SK-N-SH treated with all-trans-retinoic acid at 6 μM for 48 hours (cell line): Measurements from ENCODE around the gene NSD1.

Experiments
- ATAC-seq: fragments of 200-7000 bp; cut with Tn5 transposase; 3 replicates; pipeline ENCODE4 v1.9.1; 2020; ENCODE audit warnings: mild to moderate bottlenecking, moderate library complexity
- BACH2 ChIP-seq: fragments of 250-450 bp; sonication (Bioruptor Pico); IDR thresholded peaks from 2 replicates; pipeline ENCODE4 v1.9.0; 2021; ENCODE audit warnings: mild to moderate bottlenecking, borderline replicate concordance
- CSDC2 ChIP-seq: fragments of 250-450 bp; sonication (Bioruptor Pico); IDR thresholded peaks from 2 replicates; pipeline ENCODE4 v1.5.0; 2020; ENCODE audit warnings: mild to moderate bottlenecking, moderate library complexity
- CSRNP3 ChIP-seq: fragments of 250-450 bp; sonication (Bioruptor Pico); IDR thresholded peaks from 2 replicates; pipeline ENCODE4 v1.5.1; 2021; ENCODE audit warnings: mild to moderate bottlenecking, moderate library complexity
- ESRRG ChIP-seq: fragments of 250-450 bp; sonication (Bioruptor Pico); IDR thresholded peaks from 2 replicates; pipeline ENCODE4 v1.6.1; 2021; ENCODE audit warnings: mild to moderate bottlenecking
- ISL1 ChIP-seq: fragments of 250-450 bp; sonication (Bioruptor Pico); IDR thresholded peaks from 2 replicates; pipeline ENCODE4 v2.1.2; 2022; ENCODE audit warnings: mild to moderate bottlenecking, moderate library complexity
- OSR1 ChIP-seq: fragments of 250-450 bp; sonication (Bioruptor Pico); IDR thresholded peaks from 2 replicates; pipeline ENCODE4 v1.8.0; 2022; ENCODE audit warnings: moderate library complexity, mild to moderate bottlenecking, inconsistent platforms
- POU6F1 ChIP-seq: fragments of 250-450 bp; sonication (Bioruptor Pico); IDR thresholded peaks from 2 replicates; pipeline ENCODE4 v1.8.0; 2021; ENCODE audit warnings: low read depth, mild to moderate bottlenecking, moderate library complexity, borderline replicate concordance
- PPARA ChIP-seq: fragments of 250-450 bp; sonication (Bioruptor Pico); IDR thresholded peaks from 2 replicates; pipeline ENCODE4 v1.5.0; 2020; ENCODE audit warnings: mild to moderate bottlenecking, borderline replicate concordance
- RARB ChIP-seq: fragments of 250-450 bp; sonication (Bioruptor Pico); IDR thresholded peaks from 2 replicates; pipeline ENCODE4 v1.8.0; 2021; ENCODE audit warnings: mild to moderate bottlenecking, moderate library complexity
- SNAI2 ChIP-seq: fragments of 250-450 bp; sonication (Bioruptor Pico); IDR thresholded peaks from 2 replicates; pipeline ENCODE4 v1.5.0; 2020; ENCODE audit warnings: mild to moderate bottlenecking, moderate library complexity
- TCF4 ChIP-seq: fragments of 250-450 bp; sonication (Bioruptor Pico); IDR thresholded peaks from 2 replicates; pipeline ENCODE4 v1.8.0; 2021; ENCODE audit warnings: mild to moderate bottlenecking, moderate library complexity, borderline replicate concordance
- ZC3H10 ChIP-seq: fragments of 250-450 bp; sonication (Bioruptor Pico); IDR thresholded peaks from 2 replicates; pipeline ENCODE4 v1.5.1; 2021; ENCODE audit warnings: mild to moderate bottlenecking, moderate library complexity
- ZFP3 ChIP-seq: fragments of 250-450 bp; sonication (Bioruptor Pico); IDR thresholded peaks from 2 replicates; pipeline ENCODE4 v1.5.0; 2020; ENCODE audit warnings: mild to moderate bottlenecking, moderate library complexity
- ZFP30 ChIP-seq: fragments of 450-650 bp; formaldehyde crosslinking; IDR thresholded peaks from 2 replicates; pipeline ENCODE4 v1.5.0; 2022; ENCODE audit warnings: mild to moderate bottlenecking, moderate library complexity
- ZNF565 ChIP-seq: fragments of 450-650 bp; formaldehyde crosslinking; conservative IDR thresholded peaks from 2 replicates; pipeline ENCODE4 v1.5.0; 2020; ENCODE audit warnings: low read depth, mild to moderate bottlenecking, moderate library complexity
- ZNF70 ChIP-seq: fragments of 450-650 bp; formaldehyde crosslinking; IDR thresholded peaks from 2 replicates; pipeline ENCODE4 v1.5.0; 2020; ENCODE audit warnings: mild to moderate bottlenecking, moderate library complexity
- ZNF8 ChIP-seq: fragments of 450-650 bp; formaldehyde crosslinking; IDR thresholded peaks from 2 replicates; pipeline ENCODE4 v1.5.0; 2020; ENCODE audit warnings: mild to moderate bottlenecking, moderate library complexity
- TF ChIP-seq, protein P1 (sequence below): fragments of 250-450 bp; sonication (Bioruptor Pico); IDR thresholded peaks from 2 replicates; pipeline ENCODE4 v1.8.0; 2020; ENCODE audit warnings: mild to moderate bottlenecking, moderate library complexity, borderline replicate concordance
- TF ChIP-seq, protein P2 (sequence below): fragments of 250-450 bp; sonication (Bioruptor Pico); IDR thresholded peaks from 2 replicates; pipeline ENCODE4 v1.5.1; 2020; ENCODE audit warnings: low read depth, mild to moderate bottlenecking, moderate library complexity

The NSD1 gene

DNA sequence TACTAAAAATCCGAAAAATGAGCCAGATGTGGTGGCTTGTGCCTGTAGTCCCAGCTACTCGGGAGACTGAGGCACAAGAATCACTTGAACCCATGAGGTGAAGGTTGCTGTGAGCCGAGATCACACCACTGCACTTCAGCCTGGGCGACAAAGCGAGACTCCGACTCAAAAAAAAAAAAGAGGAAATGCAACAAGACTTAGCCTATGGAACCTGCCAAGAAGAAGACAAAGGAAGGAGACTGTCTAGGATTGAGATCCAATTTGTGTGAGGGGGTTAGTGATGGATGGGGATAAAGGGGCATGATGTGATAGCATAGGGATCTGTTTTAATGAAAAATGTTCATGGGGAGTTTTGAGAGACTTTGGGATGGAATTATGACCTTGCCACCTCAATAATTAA is 97.1 kb downstream of the NSD1 start:
- no peak for ATAC-seq
- no peak for TF ChIP-seq ESRRG
- TF ChIP-seq PPARA (CRISPR knock-in tag): no peak
- TF ChIP-seq, protein P1, sequence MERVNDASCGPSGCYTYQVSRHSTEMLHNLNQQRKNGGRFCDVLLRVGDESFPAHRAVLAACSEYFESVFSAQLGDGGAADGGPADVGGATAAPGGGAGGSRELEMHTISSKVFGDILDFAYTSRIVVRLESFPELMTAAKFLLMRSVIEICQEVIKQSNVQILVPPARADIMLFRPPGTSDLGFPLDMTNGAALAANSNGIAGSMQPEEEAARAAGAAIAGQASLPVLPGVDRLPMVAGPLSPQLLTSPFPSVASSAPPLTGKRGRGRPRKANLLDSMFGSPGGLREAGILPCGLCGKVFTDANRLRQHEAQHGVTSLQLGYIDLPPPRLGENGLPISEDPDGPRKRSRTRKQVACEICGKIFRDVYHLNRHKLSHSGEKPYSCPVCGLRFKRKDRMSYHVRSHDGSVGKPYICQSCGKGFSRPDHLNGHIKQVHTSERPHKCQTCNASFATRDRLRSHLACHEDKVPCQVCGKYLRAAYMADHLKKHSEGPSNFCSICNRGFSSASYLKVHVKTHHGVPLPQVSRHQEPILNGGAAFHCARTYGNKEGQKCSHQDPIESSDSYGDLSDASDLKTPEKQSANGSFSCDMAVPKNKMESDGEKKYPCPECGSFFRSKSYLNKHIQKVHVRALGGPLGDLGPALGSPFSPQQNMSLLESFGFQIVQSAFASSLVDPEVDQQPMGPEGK (CRISPR knock-in tag): no peak
- TF ChIP-seq SNAI2: no peak
- TF ChIP-seq CSDC2 (CRISPR knock-in tag): no peak
- TF ChIP-seq ZC3H10 (CRISPR knock-in tag): no peak
- no peak for TF ChIP-seq ZNF8 (CRISPR knock-in tag)
- TF ChIP-seq OSR1 (CRISPR knock-in tag): no peak
- TF ChIP-seq CSRNP3 (CRISPR knock-in tag): no peak
- TF ChIP-seq TCF4 (CRISPR knock-in tag): no peak
- TF ChIP-seq ZNF565: no peak
- TF ChIP-seq RARB (CRISPR knock-in tag): no peak
- TF ChIP-seq ZFP3 (CRISPR knock-in tag): no peak
- TF ChIP-seq ISL1 (CRISPR knock-in tag): no peak
- TF ChIP-seq ZFP30 (CRISPR knock-in tag): no peak

DNA sequence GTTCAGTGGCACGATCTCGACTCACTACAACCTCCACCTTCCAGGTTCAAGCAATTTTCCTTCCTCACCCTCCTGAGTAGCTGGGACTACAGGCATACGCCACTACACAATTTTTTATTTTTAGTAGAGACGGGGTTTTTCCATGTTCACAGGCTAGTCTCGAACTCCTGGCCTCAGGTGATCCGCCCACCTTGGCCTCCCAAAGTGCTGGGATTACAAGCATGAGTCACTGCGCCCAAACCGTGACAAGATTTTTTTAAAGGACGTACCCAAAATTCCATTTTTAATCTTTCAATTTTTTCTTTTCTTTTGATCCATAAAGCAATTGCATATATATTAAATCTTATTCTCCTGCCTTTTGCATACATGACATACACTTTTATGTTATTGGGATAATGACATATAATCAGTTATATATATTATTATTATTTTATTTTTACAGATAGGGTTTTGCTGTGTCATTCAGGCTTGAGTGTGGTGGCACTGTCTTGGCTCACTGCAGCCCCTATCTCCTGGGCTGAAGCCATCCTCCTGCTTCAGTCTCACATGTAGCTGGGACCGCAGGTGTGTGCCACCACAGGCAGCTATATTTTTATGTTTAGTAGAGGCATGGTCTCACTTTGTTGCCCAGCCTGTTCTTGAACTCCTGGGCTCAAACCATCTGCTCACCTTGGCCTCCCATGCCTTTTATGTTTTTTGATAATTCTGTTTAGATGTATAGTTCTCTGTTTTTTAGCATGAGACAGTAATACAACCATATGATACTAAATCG is 98.1 kb downstream of the NSD1 start:
- no peak for ATAC-seq
- no peak for TF ChIP-seq OSR1 (CRISPR knock-in tag)

- no peak for ATAC-seq
- TF ChIP-seq ESRRG: no peak
- TF ChIP-seq, all 23 proteins: peak for 0
Measured at GRCh38 chr5:177232358-177232757, 98.8 kb downstream of the NSD1 start.

DNA sequence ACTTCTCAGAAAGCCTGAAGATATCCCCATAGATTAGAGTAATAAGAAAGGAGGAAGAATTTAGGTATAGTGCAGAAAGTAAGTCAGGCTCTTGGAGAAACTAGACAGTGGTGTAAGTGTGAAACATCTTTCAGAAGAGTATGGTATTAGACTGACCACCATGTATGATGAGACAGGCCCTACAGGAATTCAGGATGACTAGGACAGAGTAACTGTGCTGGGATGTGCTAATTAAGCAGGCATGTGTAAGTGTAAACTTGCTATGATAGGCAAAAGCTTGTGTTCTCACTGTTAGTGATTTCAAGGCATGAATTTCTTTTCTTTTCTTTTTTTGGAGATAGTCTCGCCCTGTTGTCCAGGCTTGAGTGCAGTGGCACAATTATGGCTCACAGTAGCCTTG is 99.2 kb downstream of the NSD1 start:
- ATAC-seq: peak; percentile 59; the same call in 2 of the 3 replicates
- TF ChIP-seq SNAI2 (no peak), ZNF70 (CRISPR knock-in tag) (no peak), CSRNP3 (CRISPR knock-in tag) (no peak), RARB (CRISPR knock-in tag) (no peak), ISL1 (CRISPR knock-in tag) (no peak), POU6F1 (CRISPR knock-in tag) (no peak), ZNF8 (CRISPR knock-in tag) (no peak)
- TF ChIP-seq, all 23 proteins: peak for 0

DNA sequence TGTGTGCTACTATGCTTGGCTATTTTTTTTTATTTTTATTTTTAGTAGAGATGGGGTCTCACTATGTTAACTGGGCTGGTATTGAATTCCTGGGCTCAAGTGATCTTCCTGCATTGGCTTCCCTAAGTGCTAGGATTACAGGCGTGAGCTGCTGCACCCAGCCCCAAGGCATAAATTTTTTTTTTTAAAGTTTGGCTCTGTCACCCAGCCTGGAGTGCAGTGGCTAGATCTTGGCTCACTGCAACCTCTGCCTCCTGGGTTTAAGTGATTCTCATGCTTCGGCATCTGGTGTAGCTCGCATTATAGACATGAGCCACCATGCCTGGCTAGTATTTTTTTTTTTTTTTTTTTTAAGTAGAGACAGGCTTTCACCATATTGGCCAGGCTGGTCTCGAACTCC is 99.6 kb downstream of the NSD1 start:
- ATAC-seq: no peak

More for the DNA sequence above, 99.6 kb downstream of the NSD1 start:
- TF ChIP-seq ZFP30 (CRISPR knock-in tag): no peak
- TF ChIP-seq, protein P2, sequence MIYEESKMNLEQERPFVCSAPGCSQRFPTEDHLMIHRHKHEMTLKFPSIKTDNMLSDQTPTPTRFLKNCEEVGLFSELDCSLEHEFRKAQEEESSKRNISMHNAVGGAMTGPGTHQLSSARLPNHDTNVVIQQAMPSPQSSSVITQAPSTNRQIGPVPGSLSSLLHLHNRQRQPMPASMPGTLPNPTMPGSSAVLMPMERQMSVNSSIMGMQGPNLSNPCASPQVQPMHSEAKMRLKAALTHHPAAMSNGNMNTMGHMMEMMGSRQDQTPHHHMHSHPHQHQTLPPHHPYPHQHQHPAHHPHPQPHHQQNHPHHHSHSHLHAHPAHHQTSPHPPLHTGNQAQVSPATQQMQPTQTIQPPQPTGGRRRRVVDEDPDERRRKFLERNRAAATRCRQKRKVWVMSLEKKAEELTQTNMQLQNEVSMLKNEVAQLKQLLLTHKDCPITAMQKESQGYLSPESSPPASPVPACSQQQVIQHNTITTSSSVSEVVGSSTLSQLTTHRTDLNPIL (CRISPR knock-in tag): no peak
- no peak for TF ChIP-seq ZNF565
- TF ChIP-seq POU6F1 (CRISPR knock-in tag): no peak
- no peak for TF ChIP-seq BACH2 (CRISPR knock-in tag)
- no peak for TF ChIP-seq RARB (CRISPR knock-in tag)
- no peak for TF ChIP-seq ESRRG
- no peak for TF ChIP-seq CSDC2 (CRISPR knock-in tag)
- TF ChIP-seq OSR1 (CRISPR knock-in tag): no peak
- TF ChIP-seq PPARA (CRISPR knock-in tag): no peak
- TF ChIP-seq ZC3H10 (CRISPR knock-in tag): no peak
- TF ChIP-seq, protein P1 (CRISPR knock-in tag): no peak
- TF ChIP-seq, all 23 proteins: peak for 0
